HCT116 (cell line): ENCODE results near the gene SEMA4D. TPM values are rescaled to one million over a fixed set of nuclear protein-coding genes. Genes with fewer than 3 reads are reported as not detected.

Experiments
- ATAC-seq: fragments of 200-7000 bp; cut with Tn5 transposase; 2 replicates; pipeline ENCODE4 v1.9.1; 2020; ENCODE audit warnings: mild to moderate bottlenecking, moderate library complexity
- BruUV-seq: library from RNA; stranded (reverse); fragments of 400-500 nt; replicated peaks from 2 replicates; lab custom pipeline; 2021; lab: Mats Ljungman, UMichigan
- CTCF ChIA-PET: fragments of 300-600 bp; sonication (Branson Sonifier 250); formaldehyde crosslinking; loops from one replicate; lab custom pipeline; 2021; ENCODE audit warnings: antibody characterized with exemption; lab: Charles Lee
- POLR2A ChIA-PET: fragments of 300-600, 350-600 bp; sonication (Branson Sonifier 250); formaldehyde crosslinking; loops from one replicate; lab custom pipeline; 2021; ENCODE audit warnings: antibody characterized with exemption; lab: Charles Lee
- RAD21 ChIA-PET, 2 experiments: fragments of 300-600 bp; sonication (Branson Sonifier 250); formaldehyde crosslinking; loops; one replicate each; lab custom pipeline; 2023; ENCODE audit warnings: low total read pairs in 2 of 2; ENCODE audit not compliant: uncharacterized antibody in 2 of 2, unreplicated experiment in 2 of 2, low non-redundant PET in 1 of 2; lab: Charles Lee
- DNase-seq: peaks from one replicate; pipeline ENCODE4 v3.0.0-alpha.2; 2010; ENCODE audit warnings: low read depth, low spot score
- H2AFZ ChIP-seq: fragments of 200-600 bp; shearing (Covaris generic), sonication (generic); 2 replicates; pipeline ENCODE4 v1.6.1; 2017; ENCODE audit warnings: low read depth, mixed run types, mixed read lengths, antibody characterized with exemption, low read length; ENCODE audit not compliant: poor library complexity, severe bottlenecking
- H3K27ac ChIP-seq: 2 replicates; pipeline ENCODE4 v1.5.1; 2012; ENCODE audit warnings: low read depth, low read length
- H3K27me3 ChIP-seq: fragments of 200-600 bp; sonication (generic); 2 replicates; pipeline ENCODE4 v1.6.1; 2016; ENCODE audit warnings: mixed run types, low read length, mixed read lengths; ENCODE audit not compliant: insufficient read depth
- H3K36me3 ChIP-seq, 2 experiments: fragments of 200-500 bp in 1 of 2; fragments of 200-600 bp in 1 of 2; sonication (Bioruptor generic) in 1 of 2; sonication (generic) in 1 of 2; 2 replicates each; pipeline versions ENCODE4 v1.5.1 to v1.6.1; 2014 to 2016; ENCODE audit warnings: low read length in 2 of 2, inconsistent platforms in 1 of 2, mixed read lengths in 1 of 2, mixed run types in 1 of 2; ENCODE audit not compliant: insufficient read depth in 2 of 2, control insufficient read depth in 1 of 2
- H3K4me1 ChIP-seq, 2 experiments: fragments of 200-600 bp in 1 of 2; sonication (generic) in 1 of 2; 2 replicates each; pipeline versions ENCODE4 v1.5.1 to v1.6.1; 2012 to 2017; ENCODE audit warnings: low read length in 2 of 2, inconsistent platforms in 1 of 2, mild to moderate bottlenecking in 1 of 2, mixed read lengths in 1 of 2, mixed run types in 1 of 2, moderate library complexity in 1 of 2; ENCODE audit not compliant: insufficient read depth in 2 of 2, control insufficient read depth in 1 of 2
- H3K4me2 ChIP-seq: fragments of 200-600 bp; sonication (generic); 2 replicates; pipeline ENCODE4 v1.6.1; 2017; ENCODE audit warnings: mixed run types, low read length, mixed read lengths
- H3K4me3 ChIP-seq, 2 experiments: fragments of 200-600 bp in 1 of 2; sonication (generic) in 1 of 2; replicated peaks in 1 of 2; 2 replicates each; pipeline ENCODE4 v1.5.1; 2011 to 2016; ENCODE audit warnings: low read length in 2 of 2, control low read depth in 1 of 2, low read depth in 1 of 2, mild to moderate bottlenecking in 1 of 2, mixed read lengths in 1 of 2, mixed run types in 1 of 2
- H3K79me2 ChIP-seq: fragments of 200-600 bp; sonication (generic); 2 replicates; pipeline ENCODE4 v1.6.1; 2017; ENCODE audit warnings: mild to moderate bottlenecking, mixed run types, low read length, moderate library complexity, mixed read lengths; ENCODE audit not compliant: insufficient read depth
- H3K9ac ChIP-seq: fragments of 200-600 bp; sonication (generic); 2 replicates; pipeline ENCODE4 v1.6.1; 2016; ENCODE audit warnings: low read length, mixed read lengths
- H3K9me2 ChIP-seq: fragments of 200-600 bp; sonication (generic), shearing (Covaris generic); 2 replicates; pipeline ENCODE4 v1.6.1; 2017; ENCODE audit warnings: mixed run types, mild to moderate bottlenecking, moderate library complexity; ENCODE audit not compliant: insufficient read depth
- H3K9me3 ChIP-seq, 2 experiments: fragments of 200-500 bp in 1 of 2; fragments of 200-600 bp in 1 of 2; sonication (Bioruptor generic) in 1 of 2; sonication (generic) in 1 of 2; 2 replicates each; pipeline ENCODE4 v1.6.1; 2014 to 2017; ENCODE audit warnings: low read length in 2 of 2, mixed read lengths in 2 of 2, inconsistent platforms in 1 of 2, low read depth in 1 of 2, mild to moderate bottlenecking in 1 of 2, mixed run types in 1 of 2, moderate library complexity in 1 of 2; ENCODE audit not compliant: control insufficient read depth in 1 of 2, insufficient read depth in 1 of 2
- H4K20me1 ChIP-seq: fragments of 200-600 bp; sonication (generic), shearing (Covaris generic); 2 replicates; pipeline ENCODE4 v1.6.1; 2017; ENCODE audit warnings: mixed run types, mild to moderate bottlenecking, moderate library complexity; ENCODE audit not compliant: insufficient read depth
- ATF3 ChIP-seq: IDR thresholded peaks from 2 replicates; pipeline ENCODE4 v1.6.1; 2012
- CEBPB ChIP-seq: IDR thresholded peaks from 2 replicates; pipeline ENCODE4 v1.6.1; 2012; ENCODE audit warnings: low read depth
- CTCF ChIP-seq, 3 experiments: fragments of 200-600 bp in 1 of 3; sonication (generic) in 1 of 3; IDR thresholded peaks in 2 of 3; conservative IDR thresholded peaks in 1 of 3; 2 replicates each; pipeline ENCODE4 v1.5.1; 2012 to 2017; ENCODE audit warnings: low read depth in 2 of 3, low read length in 2 of 3, antibody characterized with exemption in 1 of 3, borderline replicate concordance in 1 of 3, control low read depth in 1 of 3, mild to moderate bottlenecking in 1 of 3, mixed read lengths in 1 of 3, mixed run types in 1 of 3, moderate library complexity in 1 of 3; ENCODE audit not compliant: insufficient read depth in 1 of 3
- EGR1 ChIP-seq: IDR thresholded peaks from 2 replicates; pipeline ENCODE4 v1.6.1; 2012; ENCODE audit warnings: low read depth
- EZH2phosphoT487 ChIP-seq: fragments of 200-600 bp; IDR thresholded peaks from 2 replicates; pipeline ENCODE4 v1.6.1; 2018; ENCODE audit warnings: antibody characterized with exemption, borderline replicate concordance
- JUND ChIP-seq: IDR thresholded peaks from 2 replicates; pipeline ENCODE4 v1.6.1; 2012
- MAX ChIP-seq: IDR thresholded peaks from 2 replicates; pipeline ENCODE4 v1.6.1; 2012
- POLR2A ChIP-seq: IDR thresholded peaks from 2 replicates; pipeline ENCODE4 v1.7.0; 2011; ENCODE audit warnings: borderline replicate concordance; ENCODE audit not compliant: insufficient read depth, insufficient read length; ENCODE audit errors: extremely low read depth
- POLR2AphosphoS5 ChIP-seq: IDR thresholded peaks from 2 replicates; pipeline ENCODE4 v1.6.1; 2011; ENCODE audit warnings: mild to moderate bottlenecking, low read depth, low read length, moderate library complexity
- SRF ChIP-seq: IDR thresholded peaks from 2 replicates; pipeline ENCODE4 v1.6.1; 2012; ENCODE audit warnings: low read depth
- TCF7L2 ChIP-seq: IDR thresholded peaks from 2 replicates; pipeline ENCODE4 v1.7.0; 2011; ENCODE audit warnings: borderline replicate concordance, inconsistent platforms; ENCODE audit not compliant: insufficient read depth, insufficient read length; ENCODE audit errors: extremely low read depth
- ZFX ChIP-seq: fragments of 450-650 bp; IDR thresholded peaks from 2 replicates; pipeline ENCODE4 v1.6.1; 2017
- intact Hi-C: fragments of 100-400 bp; cut with micrococcal nuclease; formaldehyde crosslinking; loops from 2 replicates; pipeline ENCODE4 v1.10.0; 2022
- total RNA-seq: library from RNA; stranded (reverse); gene quantifications from one replicate; pipeline ENCODE4 v1.2.1, GENCODE V29; 2021; ENCODE audit not compliant: unreplicated experiment

SEMA4D gene
- total RNA-seq, 1 experiment from 2014 or later, result 32.0 TPM

GRCh38 chr9:89410022-89410421, 87.9 kb downstream of the SEMA4D start:
- H3K9me2 ChIP-seq, result no peaks in the 10 kb centered on the region
- ChIA-PET RAD21 (no interaction called here), POLR2A (no interaction called here), CTCF (no interaction called here)
- H3K4me3 ChIP-seq, result no peak overlapping the region
- no TSS peak for BruUV-seq
- H3K27me3 ChIP-seq, result no peaks in the 10 kb centered on the region
- DNase-seq, result no peak
- H3K4me2 ChIP-seq, result no peak overlapping the region
- H4K20me1 ChIP-seq, result no peaks in the 10 kb centered on the region
- H2AFZ ChIP-seq, result no peak overlapping the region
- H3K79me2 ChIP-seq, result no peaks in the 10 kb centered on the region
- intact Hi-C loops, result no loop called here
- ATAC-seq, result no peak
- no peaks in the 10 kb centered on the region for H3K36me3 ChIP-seq
- H3K4me1 ChIP-seq, result peaks cover 0 to 6% of the 10 kb centered on the region in 2 experiments; a peak in 1 of 4 replicates
- H3K9ac ChIP-seq, result no peak overlapping the region
- TF ChIP-seq ZFX (no peak), EGR1 (no peak), TCF7L2 (no peak), SRF (no peak), CEBPB (no peak), POLR2A (no peak), EZH2phosphoT487 (no peak), MAX (no peak), POLR2AphosphoS5 (no peak), ATF3 (no peak), CTCF (IDR thresholded peaks at IDR 0.05 in 2 of 3, conservative IDR thresholded peaks at IDR 0.05 in 1 of 3; ENCODE audit: borderline replicate concordance in 1 of 3, insufficient read depth in 1 of 3, low read depth in 2 of 3, low read length in 2 of 3) (no peak), JUND (no peak)
- H3K9me3 ChIP-seq, result no peaks in the 10 kb centered on the region
- H3K27ac ChIP-seq, result no peak overlapping the region
